Mammary epithelial cell (primary cell): Measurements from ENCODE around the gene TRIM50.
"Not testable (repeated sequence)": the region's sequence is repeated elsewhere in the genome, so short reads cannot be mapped to it uniquely, and the experiment has no call there.

ENCODE experiments used
- EZH2 ChIP-seq: IDR thresholded peaks from 2 replicates; pipeline ENCODE4 v1.6.1; 2012; ENCODE audit warnings: low read length, inconsistent platforms, borderline replicate concordance
- TF ChIP-seq, protein P1 (sequence below), 2 donors: IDR thresholded peaks in 1 of 2; conservative IDR thresholded peaks in 1 of 2; 2 replicates each; pipeline ENCODE4 v1.5.1; 2011 to 2012; ENCODE audit warnings: inconsistent platforms in 2 of 2, low read length in 2 of 2, mild to moderate bottlenecking in 2 of 2, control low read depth in 1 of 2, low read depth in 1 of 2; ENCODE audit not compliant: insufficient read depth in 1 of 2; ENCODE audit errors: extremely low read depth in 1 of 2

DNA sequence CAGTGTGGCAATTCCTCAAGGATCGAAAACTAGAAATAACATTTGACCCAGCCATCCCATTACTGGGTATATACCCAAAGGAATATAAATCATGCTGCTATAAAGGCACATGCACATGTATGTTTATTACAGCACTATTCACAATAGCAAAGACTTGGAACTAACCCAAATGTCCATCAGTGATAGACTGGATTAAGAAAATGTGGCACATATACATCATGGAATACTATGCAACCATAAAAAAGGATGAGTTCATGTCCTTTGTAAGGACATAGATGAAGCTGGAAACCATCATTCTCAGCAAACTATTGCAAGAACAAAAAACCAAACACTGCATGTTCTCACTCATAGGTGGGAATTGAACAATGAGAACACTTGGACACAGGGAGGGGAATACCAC lies 32.7 kb upstream of the TRIM50 start:
- TF ChIP-seq, protein P1, sequence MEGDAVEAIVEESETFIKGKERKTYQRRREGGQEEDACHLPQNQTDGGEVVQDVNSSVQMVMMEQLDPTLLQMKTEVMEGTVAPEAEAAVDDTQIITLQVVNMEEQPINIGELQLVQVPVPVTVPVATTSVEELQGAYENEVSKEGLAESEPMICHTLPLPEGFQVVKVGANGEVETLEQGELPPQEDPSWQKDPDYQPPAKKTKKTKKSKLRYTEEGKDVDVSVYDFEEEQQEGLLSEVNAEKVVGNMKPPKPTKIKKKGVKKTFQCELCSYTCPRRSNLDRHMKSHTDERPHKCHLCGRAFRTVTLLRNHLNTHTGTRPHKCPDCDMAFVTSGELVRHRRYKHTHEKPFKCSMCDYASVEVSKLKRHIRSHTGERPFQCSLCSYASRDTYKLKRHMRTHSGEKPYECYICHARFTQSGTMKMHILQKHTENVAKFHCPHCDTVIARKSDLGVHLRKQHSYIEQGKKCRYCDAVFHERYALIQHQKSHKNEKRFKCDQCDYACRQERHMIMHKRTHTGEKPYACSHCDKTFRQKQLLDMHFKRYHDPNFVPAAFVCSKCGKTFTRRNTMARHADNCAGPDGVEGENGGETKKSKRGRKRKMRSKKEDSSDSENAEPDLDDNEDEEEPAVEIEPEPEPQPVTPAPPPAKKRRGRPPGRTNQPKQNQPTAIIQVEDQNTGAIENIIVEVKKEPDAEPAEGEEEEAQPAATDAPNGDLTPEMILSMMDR (conservative IDR thresholded peaks at IDR 0.05 in 1 of 2, IDR thresholded peaks at IDR 0.05 in 1 of 2; ENCODE audit: extremely low read depth in 1 of 2, insufficient read depth in 1 of 2, low read depth in 1 of 2, low read length in 2 of 2), result not testable (repeated sequence)
- not testable (repeated sequence) for TF ChIP-seq EZH2
